Esophagus muscularis mucosa (tissue), 4 donors: ENCODE measurements around the gene ZNF275.

ENCODE experiments used
- EP300 ChIP-seq: sonication (generic); formaldehyde crosslinking; IDR thresholded peaks from one replicate; pipeline ENCODE4 v1.6.1; 2017; ENCODE audit warnings: antibody characterized with exemption
- POLR2A ChIP-seq: fragments of 450-650 bp; IDR thresholded peaks from one replicate; pipeline ENCODE4 v1.6.1; 2017; ENCODE audit warnings: antibody characterized with exemption, moderate library complexity, mild to moderate bottlenecking, low read depth
- POLR2AphosphoS5 ChIP-seq, 2 donors: sonication (generic); formaldehyde crosslinking; IDR thresholded peaks; one replicate each; pipeline ENCODE4 v1.6.1; 2017; ENCODE audit warnings: antibody characterized with exemption in 2 of 2
- TF ChIP-seq, protein P1 (sequence below), 3 experiments: fragments of 200-600 bp in 2 of 3; fragments of 450-650 bp in 1 of 3; sonication (generic) in 2 of 3; IDR thresholded peaks; one replicate each; pipeline ENCODE4 v1.5.1; 2017 to 2019; ENCODE audit warnings: antibody characterized with exemption in 3 of 3, mild to moderate bottlenecking in 2 of 3, moderate library complexity in 1 of 3

DNA sequence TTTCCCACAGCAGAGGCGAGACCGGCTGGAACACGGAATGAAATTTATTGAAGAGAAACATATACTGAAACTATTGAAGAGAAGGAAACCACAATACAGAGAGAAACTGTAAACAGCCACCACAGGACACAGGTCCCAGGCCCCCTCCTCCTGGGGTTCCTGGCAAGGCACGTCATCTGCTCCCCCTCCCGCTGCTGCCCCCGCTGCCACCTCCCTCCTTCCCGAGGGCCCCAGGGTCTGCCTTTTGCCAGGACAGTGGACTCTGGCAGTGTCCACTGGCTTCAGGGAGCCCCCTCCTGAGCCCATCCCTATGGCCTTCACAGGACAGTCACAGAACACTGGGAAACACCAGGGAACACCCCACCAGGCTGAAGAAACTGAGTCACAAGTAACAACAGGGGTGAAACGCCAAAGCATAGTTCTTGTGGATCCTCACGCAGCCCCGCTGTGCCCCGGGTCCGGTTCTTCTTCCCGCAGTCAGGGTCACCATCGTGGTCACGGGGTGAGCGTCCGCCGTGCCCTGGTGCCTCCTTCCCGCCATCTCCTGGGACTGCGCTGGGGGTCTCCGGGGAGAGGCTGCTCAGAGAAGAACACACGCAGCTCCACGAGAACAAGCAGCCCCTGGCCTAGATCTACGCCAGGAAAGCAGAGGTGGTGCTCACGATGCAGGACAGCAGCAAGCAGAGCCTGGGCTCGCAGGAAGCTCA, 61.8 kb downstream of the ZNF275 start:
- TF ChIP-seq, protein P1, sequence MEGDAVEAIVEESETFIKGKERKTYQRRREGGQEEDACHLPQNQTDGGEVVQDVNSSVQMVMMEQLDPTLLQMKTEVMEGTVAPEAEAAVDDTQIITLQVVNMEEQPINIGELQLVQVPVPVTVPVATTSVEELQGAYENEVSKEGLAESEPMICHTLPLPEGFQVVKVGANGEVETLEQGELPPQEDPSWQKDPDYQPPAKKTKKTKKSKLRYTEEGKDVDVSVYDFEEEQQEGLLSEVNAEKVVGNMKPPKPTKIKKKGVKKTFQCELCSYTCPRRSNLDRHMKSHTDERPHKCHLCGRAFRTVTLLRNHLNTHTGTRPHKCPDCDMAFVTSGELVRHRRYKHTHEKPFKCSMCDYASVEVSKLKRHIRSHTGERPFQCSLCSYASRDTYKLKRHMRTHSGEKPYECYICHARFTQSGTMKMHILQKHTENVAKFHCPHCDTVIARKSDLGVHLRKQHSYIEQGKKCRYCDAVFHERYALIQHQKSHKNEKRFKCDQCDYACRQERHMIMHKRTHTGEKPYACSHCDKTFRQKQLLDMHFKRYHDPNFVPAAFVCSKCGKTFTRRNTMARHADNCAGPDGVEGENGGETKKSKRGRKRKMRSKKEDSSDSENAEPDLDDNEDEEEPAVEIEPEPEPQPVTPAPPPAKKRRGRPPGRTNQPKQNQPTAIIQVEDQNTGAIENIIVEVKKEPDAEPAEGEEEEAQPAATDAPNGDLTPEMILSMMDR (IDR thresholded peaks at IDR 0.05) = no peak
- TF ChIP-seq POLR2AphosphoS5 (IDR thresholded peaks at IDR 0.05) (no peak), POLR2A (no peak), EP300 (no peak)
